IMR-90 (cell line): ENCODE measurements around the gene KLF2. TPM values are rescaled to one million over a fixed set of nuclear protein-coding genes. Genes with fewer than 3 reads are reported as not detected.

ENCODE experiments used
- ATAC-seq: fragments of 200-7000 bp; cut with Tn5 transposase; 2 replicates; pipeline ENCODE4 v1.9.1; 2020; ENCODE audit warnings: low read depth, mild to moderate bottlenecking, moderate library complexity
- BruUV-seq: library from RNA; stranded (reverse); fragments of 400-500 nt; replicated peaks from 2 replicates; lab custom pipeline; 2021; lab: Mats Ljungman, UMichigan
- CTCF ChIA-PET: fragments of 300-600 bp; formaldehyde crosslinking; extraction: SDS; loops from one replicate; lab custom pipeline; 2021; ENCODE audit warnings: antibody characterized with exemption; lab: Yijun Ruan, JAX
- POLR2A ChIA-PET: fragments of 300-600 bp; sonication (Branson Sonifier 250); formaldehyde crosslinking; loops from one replicate; lab custom pipeline; 2022; ENCODE audit warnings: antibody characterized with exemption; ENCODE audit not compliant: unreplicated experiment; lab: Charles Lee
- DNase-seq: peaks from one replicate; pipeline ENCODE4 v3.0.0; 2013
- H2AFZ ChIP-seq: replicated peaks from 2 replicates; pipeline ENCODE3; 2013; ENCODE audit warnings: low read length, mild to moderate bottlenecking; ENCODE audit not compliant: poor library complexity
- H2AK5ac ChIP-seq: 2 replicates; pipeline ENCODE4 v1.6.1; 2013; ENCODE audit warnings: low read depth, low read length, inconsistent platforms
- H2AK9ac ChIP-seq: replicated peaks from 2 replicates; pipeline ENCODE3; 2013; ENCODE audit warnings: mild to moderate bottlenecking, low read depth, low read length, moderate library complexity; ENCODE audit not compliant: poor library complexity
- H2BK120ac ChIP-seq: 2 replicates; pipeline ENCODE4 v1.6.1; 2013; ENCODE audit warnings: low read depth, low read length, inconsistent platforms
- H2BK15ac ChIP-seq: 3 replicates; pipeline ENCODE4 v1.6.1; 2013; ENCODE audit warnings: low read depth, low read length, inconsistent platforms
- H2BK20ac ChIP-seq: 2 replicates; pipeline ENCODE4 v1.6.1; 2013; ENCODE audit warnings: low read depth, mild to moderate bottlenecking, inconsistent platforms, low read length, moderate library complexity
- H2BK5ac ChIP-seq: 2 replicates; pipeline ENCODE4 v1.6.1; 2013; ENCODE audit warnings: mild to moderate bottlenecking, low read depth, low read length, inconsistent platforms; ENCODE audit not compliant: poor library complexity, severe bottlenecking
- H3K14ac ChIP-seq: replicated peaks from 2 replicates; pipeline ENCODE4 v1.6.1; 2013; ENCODE audit warnings: low read depth, low read length, inconsistent platforms
- H3K18ac ChIP-seq: 2 replicates; pipeline ENCODE4 v1.6.1; 2013; ENCODE audit warnings: low read depth, low read length, control low read depth
- H3K23ac ChIP-seq: 2 replicates; pipeline ENCODE4 v1.6.1; 2013; ENCODE audit warnings: low read depth, low read length, inconsistent platforms
- H3K27ac ChIP-seq: 2 replicates; pipeline ENCODE4 v1.5.1; 2013; ENCODE audit warnings: mild to moderate bottlenecking, control low read depth, low read length; ENCODE audit not compliant: insufficient read depth
- H3K27me3 ChIP-seq: 2 replicates; pipeline ENCODE4 v1.6.1; 2013; ENCODE audit warnings: low read length; ENCODE audit not compliant: control insufficient read depth, insufficient read depth
- H3K36me3 ChIP-seq: 2 replicates; pipeline ENCODE4 v1.6.1; 2013; ENCODE audit warnings: low read length, mixed read lengths; ENCODE audit not compliant: control insufficient read depth, insufficient read depth
- H3K4ac ChIP-seq: 2 replicates; pipeline ENCODE4 v1.6.1; 2013; ENCODE audit warnings: low read depth, low read length, inconsistent platforms
- H3K4me1 ChIP-seq: 2 replicates; pipeline ENCODE4 v1.6.1; 2013; ENCODE audit warnings: low read length, mixed read lengths; ENCODE audit not compliant: control insufficient read depth, insufficient read depth
- H3K4me2 ChIP-seq: 2 replicates; pipeline ENCODE4 v1.6.1; 2013; ENCODE audit warnings: low read depth, mild to moderate bottlenecking, control low read depth, low read length, moderate library complexity
- H3K4me3 ChIP-seq: 2 replicates; pipeline ENCODE4 v1.5.1; 2013; ENCODE audit warnings: low read depth, mild to moderate bottlenecking, control low read depth, low read length, moderate library complexity; ENCODE audit not compliant: insufficient read depth
- H3K56ac ChIP-seq: 2 replicates; pipeline ENCODE4 v1.6.1; 2013; ENCODE audit warnings: low read length, inconsistent platforms; ENCODE audit not compliant: insufficient read depth; ENCODE audit errors: extremely low read depth
- H3K79me1 ChIP-seq, 2 experiments: 2 replicates each; pipeline ENCODE4 v1.6.1; 2013; ENCODE audit warnings: low read length in 2 of 2, inconsistent platforms in 1 of 2, low read depth in 1 of 2
- H3K9ac ChIP-seq: 2 replicates; pipeline ENCODE4 v1.6.1; 2013; ENCODE audit warnings: low read depth, low read length, control low read depth
- H3K9me1 ChIP-seq: 2 replicates; pipeline ENCODE4 v1.6.1; 2013; ENCODE audit warnings: low read length, inconsistent platforms; ENCODE audit not compliant: insufficient read depth
- H3K9me3 ChIP-seq: 2 replicates; pipeline ENCODE4 v1.6.1; 2013; ENCODE audit warnings: low read length; ENCODE audit not compliant: control insufficient read depth, insufficient read depth
- H4K20me1 ChIP-seq: 2 replicates; pipeline ENCODE4 v1.6.1; 2013; ENCODE audit warnings: low read length, inconsistent platforms; ENCODE audit not compliant: insufficient read depth
- H4K5ac ChIP-seq: 2 replicates; pipeline ENCODE4 v1.6.1; 2013; ENCODE audit warnings: mild to moderate bottlenecking, low read depth, low read length, control low read depth
- H4K8ac ChIP-seq, 2 experiments: 2 replicates each; pipeline ENCODE4 v1.6.1; 2013; ENCODE audit warnings: low read depth in 2 of 2, low read length in 2 of 2, control low read depth in 1 of 2, inconsistent platforms in 1 of 2
- H4K91ac ChIP-seq: 2 replicates; pipeline ENCODE4 v1.6.1; 2013; ENCODE audit warnings: low read depth, low read length, inconsistent platforms; ENCODE audit not compliant: insufficient read depth
- BHLHE40 ChIP-seq: fragments of 150-350 bp; IDR thresholded peaks from 2 replicates; pipeline ENCODE4 v1.6.1; 2016; ENCODE audit warnings: mild to moderate bottlenecking, low read depth, low read length
- CEBPB ChIP-seq: IDR thresholded peaks from 2 replicates; pipeline ENCODE4 v1.6.1; 2012; ENCODE audit warnings: low read depth, low read length, improper control_type of control experiment
- CHD1 ChIP-seq: IDR thresholded peaks from 2 replicates; pipeline ENCODE4 v1.6.1; 2012; ENCODE audit warnings: low read depth, low read length, improper control_type of control experiment
- FOS ChIP-seq: fragments of 150-350 bp; IDR thresholded peaks from 2 replicates; pipeline ENCODE4 v1.6.1; 2016; ENCODE audit warnings: low read depth, low read length
- MAFK ChIP-seq: IDR thresholded peaks from 2 replicates; pipeline ENCODE4 v1.6.1; 2012; ENCODE audit warnings: low read depth, low read length, improper control_type of control experiment
- MAZ ChIP-seq: IDR thresholded peaks from 2 replicates; pipeline ENCODE4 v1.6.1; 2012; ENCODE audit warnings: low read depth, mild to moderate bottlenecking, low read length, improper control_type of control experiment, moderate library complexity, borderline replicate concordance
- MXI1 ChIP-seq: IDR thresholded peaks from 2 replicates; pipeline ENCODE4 v1.6.1; 2012; ENCODE audit warnings: low read depth, mild to moderate bottlenecking, low read length, moderate library complexity, borderline replicate concordance
- NFE2L2 ChIP-seq: fragments of 150-350 bp; IDR thresholded peaks from 2 replicates; pipeline ENCODE4 v1.6.1; 2016; ENCODE audit warnings: low read depth, mild to moderate bottlenecking, low read length
- POLR2A ChIP-seq: IDR thresholded peaks from 2 replicates; pipeline ENCODE4 v1.6.1; 2012; ENCODE audit warnings: mild to moderate bottlenecking, low read depth, low read length
- RAD21 ChIP-seq: IDR thresholded peaks from 2 replicates; pipeline ENCODE4 v1.6.1; 2012; ENCODE audit warnings: low read length, improper control_type of control experiment
- RCOR1 ChIP-seq: IDR thresholded peaks from 2 replicates; pipeline ENCODE4 v1.6.1; 2012; ENCODE audit warnings: mild to moderate bottlenecking, low read length, improper control_type of control experiment; ENCODE audit not compliant: insufficient replicate concordance
- RFX5 ChIP-seq: IDR thresholded peaks from 2 replicates; pipeline ENCODE4 v1.8.0; 2012; ENCODE audit warnings: low read depth, mild to moderate bottlenecking, low read length, moderate library complexity
- SMC3 ChIP-seq: fragments of 150-350 bp; IDR thresholded peaks from 2 replicates; pipeline ENCODE4 v1.6.1; 2016; ENCODE audit warnings: low read depth, mild to moderate bottlenecking, antibody characterized with exemption, low read length, moderate library complexity
- WGBS, 2 experiments: methylation state at CpG; one replicate each; pipeline versions ENCODE4 v1.1.5 to v1.1.7; 2013; ENCODE audit warnings: missing lambda C conversion rate in 2 of 2; ENCODE audit not compliant: insufficient read length in 1 of 2; ENCODE audit errors: extremely low coverage in 2 of 2; 5-methylcytosine and 5-hydroxymethylcytosine counted together
- dilution Hi-C: fragments of 300-500 bp; cut with HindIII; formaldehyde crosslinking; loops from one replicate; pipeline ENCODE4 v1.14.3; 2018; ENCODE audit warnings: low sequenced_read_pairs; ENCODE audit not compliant: unreplicated experiment
- in situ Hi-C: fragments of 300-500 bp; cut with MboI; formaldehyde crosslinking; loops from 3 replicates; pipeline ENCODE4 v1.14.3; 2019; ENCODE audit warnings: low sequenced_read_pairs, inconsistent platforms, mixed read lengths
- intact Hi-C: fragments of 100-400 bp; cut with micrococcal nuclease; formaldehyde crosslinking; loops from 2 replicates; pipeline ENCODE4 v1.10.0; 2022
- polyA plus RNA-seq, 3 experiments: library from polyadenylated mRNA; depleted of rRNA; stranded (reverse); fragments of >200 nt; gene quantifications; 2 replicates each; pipeline ENCODE4 v1.2.3, GENCODE V29; 2012; ENCODE audit warnings: low replicate concordance in 1 of 3
- total RNA-seq: library from RNA; depleted of rRNA; stranded (reverse); fragments of >200 nt; gene quantifications from 2 replicates; pipeline ENCODE4 v1.2.3, GENCODE V29; 2012
- TF ChIP-seq, protein P1 (sequence below): fragments of 150-350 bp; IDR thresholded peaks from 2 replicates; pipeline ENCODE4 v1.6.1; 2016; ENCODE audit warnings: low read depth, mild to moderate bottlenecking, low read length, moderate library complexity, borderline replicate concordance
- TF ChIP-seq, protein P2 (sequence below): conservative IDR thresholded peaks from 2 replicates; pipeline ENCODE4 v1.5.1; 2012; ENCODE audit warnings: mild to moderate bottlenecking, low read depth, low read length, improper control_type of control experiment
- TF ChIP-seq, protein P3 (sequence below): fragments of 150-350 bp; IDR thresholded peaks from 2 replicates; pipeline ENCODE4 v1.6.1; 2017; ENCODE audit warnings: mild to moderate bottlenecking, antibody characterized with exemption, low read length, low read depth

Gene KLF2
- total and polyA plus RNA-seq, 2 of the 4 experiments (the other 2 are of a cell fraction), result 1.1 to 34.4 TPM

DNA sequence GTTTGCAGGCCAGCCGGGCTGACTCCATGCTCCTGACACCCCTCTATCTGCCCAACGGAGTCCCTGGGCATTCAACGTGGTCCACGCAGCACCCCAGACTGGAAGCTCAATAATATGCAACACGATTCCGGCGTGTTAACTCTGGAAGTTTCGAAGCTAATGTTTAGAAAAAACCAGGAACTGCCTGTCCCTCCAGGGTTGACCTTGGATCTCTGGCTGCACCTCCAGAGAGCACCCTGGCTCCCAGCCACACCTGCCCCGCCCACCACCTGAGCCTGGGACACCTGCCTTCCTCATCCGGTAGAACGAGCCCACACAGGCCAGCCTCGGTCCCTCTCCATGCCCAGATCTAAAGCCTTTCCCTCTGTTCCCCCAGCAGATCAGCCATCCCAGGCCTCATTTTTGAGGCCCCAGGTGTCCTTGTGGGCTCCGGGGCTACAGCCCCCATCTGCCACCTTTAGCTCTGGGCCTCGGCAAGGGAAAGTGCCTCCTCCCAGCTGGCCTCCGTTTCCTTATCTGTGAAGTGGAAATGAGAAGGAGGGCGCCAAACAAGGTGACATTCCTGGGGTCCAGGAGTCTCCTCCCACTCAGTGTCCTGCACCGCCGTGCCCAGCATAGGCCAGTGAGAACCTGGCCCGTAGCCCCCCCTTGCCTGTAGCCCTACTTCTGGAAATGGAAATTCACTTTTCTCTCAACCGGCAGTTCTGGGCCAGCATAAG, 38.7 kb downstream of the KLF2 start:
- Histone ChIP-seq H3K4me3 (no peak overlapping the region), H3K56ac (no peak overlapping the region), H4K5ac (no peak overlapping the region), H3K18ac (no peak overlapping the region), H3K4me1 (no peaks in the 10 kb centered on the region), H3K4ac (no peak overlapping the region), H2AK5ac (no peak overlapping the region), H3K9ac (no peak overlapping the region), H3K9me3 (no peaks in the 10 kb centered on the region), H4K91ac (no peak overlapping the region), H2BK15ac (no peak overlapping the region), H3K23ac (no peak overlapping the region), H3K27me3 (no peaks in the 10 kb centered on the region), H3K79me1 (peaks cover 3 to 4% of the 10 kb centered on the region in 2 experiments; a peak in 2 of 4 replicates), H3K36me3 (no peaks in the 10 kb centered on the region; the same call in 1 of the 2 replicates), H2BK120ac (no peak overlapping the region), H4K20me1 (0 out of 2 replicates have a peak, but pooled peaks cover under 1% of the 10 kb centered on the region), H3K14ac (no peak overlapping the region), H3K27ac (no peak overlapping the region), H2AFZ (no peak overlapping the region), H4K8ac (no peak overlapping the region), H2AK9ac (no peak overlapping the region), H3K4me2 (no peak overlapping the region), H2BK5ac (no peak overlapping the region), H2BK20ac (no peak overlapping the region), H3K9me1 (peaks cover 3% of the 10 kb centered on the region)
- DNase-seq (no peak), ATAC-seq (no peak)
- WGBS, 2 experiments, result 97% methylated on average over 7 of the region's 20 CpGs; no CpG with 5 or more reads in 1 of the 2 experiments
- CTCF ChIA-PET, result no interaction called here
- dilution Hi-C loops, result no loop called here
- POLR2A ChIA-PET, result no interaction called here
- intact Hi-C loops, result no loop called here
- in situ Hi-C loops, result no loop called here
- BruUV-seq, result no TSS peak
- no peak for TF ChIP-seq FOS
- TF ChIP-seq CEBPB, result no peak
- TF ChIP-seq RCOR1, result no peak
- TF ChIP-seq BHLHE40, result no peak
- no peak for TF ChIP-seq MAFK
- TF ChIP-seq POLR2A, result no peak
- TF ChIP-seq CHD1, result no peak
- TF ChIP-seq RFX5, result no peak
- no peak for TF ChIP-seq RAD21
- TF ChIP-seq, protein P1, sequence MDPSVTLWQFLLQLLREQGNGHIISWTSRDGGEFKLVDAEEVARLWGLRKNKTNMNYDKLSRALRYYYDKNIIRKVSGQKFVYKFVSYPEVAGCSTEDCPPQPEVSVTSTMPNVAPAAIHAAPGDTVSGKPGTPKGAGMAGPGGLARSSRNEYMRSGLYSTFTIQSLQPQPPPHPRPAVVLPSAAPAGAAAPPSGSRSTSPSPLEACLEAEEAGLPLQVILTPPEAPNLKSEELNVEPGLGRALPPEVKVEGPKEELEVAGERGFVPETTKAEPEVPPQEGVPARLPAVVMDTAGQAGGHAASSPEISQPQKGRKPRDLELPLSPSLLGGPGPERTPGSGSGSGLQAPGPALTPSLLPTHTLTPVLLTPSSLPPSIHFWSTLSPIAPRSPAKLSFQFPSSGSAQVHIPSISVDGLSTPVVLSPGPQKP, result no peak
- no peak for TF ChIP-seq MAZ
- no peak for TF ChIP-seq SMC3
- no peak for TF ChIP-seq NFE2L2
- TF ChIP-seq, protein P2, sequence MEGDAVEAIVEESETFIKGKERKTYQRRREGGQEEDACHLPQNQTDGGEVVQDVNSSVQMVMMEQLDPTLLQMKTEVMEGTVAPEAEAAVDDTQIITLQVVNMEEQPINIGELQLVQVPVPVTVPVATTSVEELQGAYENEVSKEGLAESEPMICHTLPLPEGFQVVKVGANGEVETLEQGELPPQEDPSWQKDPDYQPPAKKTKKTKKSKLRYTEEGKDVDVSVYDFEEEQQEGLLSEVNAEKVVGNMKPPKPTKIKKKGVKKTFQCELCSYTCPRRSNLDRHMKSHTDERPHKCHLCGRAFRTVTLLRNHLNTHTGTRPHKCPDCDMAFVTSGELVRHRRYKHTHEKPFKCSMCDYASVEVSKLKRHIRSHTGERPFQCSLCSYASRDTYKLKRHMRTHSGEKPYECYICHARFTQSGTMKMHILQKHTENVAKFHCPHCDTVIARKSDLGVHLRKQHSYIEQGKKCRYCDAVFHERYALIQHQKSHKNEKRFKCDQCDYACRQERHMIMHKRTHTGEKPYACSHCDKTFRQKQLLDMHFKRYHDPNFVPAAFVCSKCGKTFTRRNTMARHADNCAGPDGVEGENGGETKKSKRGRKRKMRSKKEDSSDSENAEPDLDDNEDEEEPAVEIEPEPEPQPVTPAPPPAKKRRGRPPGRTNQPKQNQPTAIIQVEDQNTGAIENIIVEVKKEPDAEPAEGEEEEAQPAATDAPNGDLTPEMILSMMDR, result no peak
- TF ChIP-seq MXI1, result no peak
- TF ChIP-seq, protein P3, sequence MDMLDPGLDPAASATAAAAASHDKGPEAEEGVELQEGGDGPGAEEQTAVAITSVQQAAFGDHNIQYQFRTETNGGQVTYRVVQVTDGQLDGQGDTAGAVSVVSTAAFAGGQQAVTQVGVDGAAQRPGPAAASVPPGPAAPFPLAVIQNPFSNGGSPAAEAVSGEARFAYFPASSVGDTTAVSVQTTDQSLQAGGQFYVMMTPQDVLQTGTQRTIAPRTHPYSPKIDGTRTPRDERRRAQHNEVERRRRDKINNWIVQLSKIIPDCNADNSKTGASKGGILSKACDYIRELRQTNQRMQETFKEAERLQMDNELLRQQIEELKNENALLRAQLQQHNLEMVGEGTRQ, result no peak
